ENCODE data around the gene SLCO3A1.

Gene SLCO3A1

GRCh38 chr15:91853511-91853947 is at the start of gene SLCO3A1:
Gene SLCO3A1, plus strand, starts transcription at chr15:91853708.
- no peak for DNase-seq

DNA sequence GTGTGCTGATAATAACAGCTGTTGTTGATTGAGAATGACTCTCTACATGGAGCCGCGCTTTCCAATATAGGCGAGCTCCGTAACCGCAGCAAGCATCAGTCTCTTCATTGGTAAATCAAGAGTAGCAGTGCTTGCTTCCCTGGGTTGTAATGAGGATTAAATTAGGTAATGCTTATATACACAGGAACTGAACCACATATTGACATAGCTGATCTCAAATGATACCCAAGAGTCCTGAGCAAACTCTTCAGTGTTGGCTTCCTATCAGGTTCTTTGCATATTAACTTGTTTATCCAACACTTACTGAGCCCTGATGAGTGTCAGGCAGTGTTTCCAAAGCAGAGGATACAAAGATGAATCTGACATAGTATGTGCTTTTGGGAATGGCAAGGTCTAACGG is 46.4 kb upstream of the SLCO3A1 start:
- peak; percentile 86 for DNase-seq

GRCh38 chr15:91813924-91814323 is 39.6 kb upstream of the SLCO3A1 start:
- no peak for DNase-seq

GRCh38 chr15:91816942-91817341 is 36.6 kb upstream of the SLCO3A1 start:
- DNase-seq: no peak

GRCh38 chr15:91821458-91821857 is 32.0 kb upstream of the SLCO3A1 start:
- no peak for DNase-seq

DNA sequence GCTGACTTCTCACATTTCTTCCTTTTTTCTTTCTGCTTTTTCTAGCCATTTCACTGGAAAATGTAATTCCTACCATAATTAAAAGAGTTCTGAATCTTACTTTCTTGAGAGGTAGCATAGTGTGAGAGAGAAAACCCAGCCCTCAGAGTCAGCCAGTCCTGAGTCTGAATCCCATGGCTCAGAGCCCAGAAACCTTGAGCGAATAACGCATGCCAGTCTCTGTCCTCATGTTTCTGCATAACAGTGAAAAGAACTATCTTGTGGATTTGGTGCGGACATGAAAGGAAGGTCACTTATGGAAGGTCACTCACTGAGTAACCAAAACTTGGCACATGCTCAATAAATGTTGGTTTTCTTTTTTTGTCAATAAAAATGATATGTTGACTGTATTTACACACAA is 29.3 kb upstream of the SLCO3A1 start:
- DNase-seq: no peak

GRCh38 chr15:91826443-91826842 is 27.1 kb upstream of the SLCO3A1 start:
- no peak for DNase-seq

GRCh38 chr15:91833056-91833455 is 20.5 kb upstream of the SLCO3A1 start:
- no peak for DNase-seq

GRCh38 chr15:91839867-91840266 is 13.6 kb upstream of the SLCO3A1 start:
- DNase-seq: no peak

DNA sequence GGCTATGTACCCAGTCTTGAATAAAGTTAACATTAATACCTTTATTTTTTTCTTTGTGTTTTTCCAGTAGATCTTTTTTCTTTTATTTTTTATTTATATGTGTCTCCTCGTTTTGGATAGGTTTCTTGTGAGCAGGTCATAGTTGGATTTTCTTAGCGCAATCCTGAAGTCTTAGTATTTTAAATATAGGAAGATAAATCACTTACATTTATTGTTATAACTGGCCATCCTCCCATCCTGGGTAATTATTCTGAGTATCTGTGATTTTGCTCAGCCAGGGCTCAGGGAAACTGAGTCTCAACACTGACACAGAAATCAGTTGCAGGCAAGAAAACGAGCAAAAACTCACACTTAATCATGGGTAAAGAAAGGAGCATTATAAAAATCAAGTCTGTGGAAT is 11.6 kb upstream of the SLCO3A1 start:
- no peak for DNase-seq

GRCh38 chr15:91844341-91844740 is 9.2 kb upstream of the SLCO3A1 start:
- no peak for DNase-seq

DNA sequence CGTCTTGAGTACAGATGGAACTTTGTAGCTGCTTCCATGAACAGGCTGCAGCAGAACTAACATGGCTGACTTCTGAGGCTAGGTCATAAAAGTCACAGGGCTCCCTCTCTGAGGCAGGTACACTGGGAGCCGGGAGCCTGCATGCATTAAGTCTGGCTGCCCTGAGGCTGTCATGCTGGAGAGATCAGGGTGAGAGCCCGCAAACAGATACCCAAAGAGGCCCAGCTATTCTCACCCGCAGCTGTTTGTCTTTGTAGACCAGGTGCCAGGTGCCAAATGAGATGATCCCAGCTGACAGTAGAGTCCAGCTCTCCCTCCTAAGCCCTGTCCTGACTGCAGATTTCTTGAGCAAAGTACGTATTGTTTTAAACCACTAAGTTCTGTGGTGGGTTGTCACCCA is 8.6 kb upstream of the SLCO3A1 start:
- no peak for DNase-seq

- no peak for DNase-seq
These were observed 7.8 kb upstream of the SLCO3A1 start for GRCh38 chr15:91845720-91846119.

GRCh38 chr15:91849180-91849579 is 4.3 kb upstream of the SLCO3A1 start:
- DNase-seq: no peak

DNA sequence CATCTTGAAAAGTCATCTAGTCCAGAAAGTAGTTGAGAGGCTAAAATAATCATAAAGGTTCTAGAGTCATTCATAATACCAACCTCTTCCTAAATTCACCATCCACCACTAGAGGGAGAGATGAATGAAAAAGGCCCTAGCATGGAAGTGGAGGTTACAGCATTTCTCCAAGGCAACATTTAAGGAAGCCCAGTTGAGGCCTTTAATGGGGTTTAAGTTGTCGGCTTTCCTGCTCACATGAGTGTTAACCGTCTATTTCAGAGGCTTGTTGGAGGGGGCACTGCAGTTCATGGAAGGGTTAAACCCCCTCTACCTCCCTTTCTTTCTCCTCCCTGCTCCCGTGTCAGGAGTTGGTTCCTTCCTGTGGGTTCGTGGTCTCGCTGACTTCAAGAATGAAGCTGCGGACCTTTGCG is 3.8 kb upstream of the SLCO3A1 start:
- no peak for DNase-seq

GRCh38 chr15:91852741-91853510 is 582 bp upstream of the SLCO3A1 start:
- DNase-seq: no peak

- no peak for DNase-seq
These were observed 585 bp downstream of the SLCO3A1 start for GRCh38 chr15:91853948-91854638.

GRCh38 chr15:91854639-91854990 is 1.1 kb downstream of the SLCO3A1 start:
- no peak for DNase-seq

GRCh38 chr15:91855241-91855640 is 1.7 kb downstream of the SLCO3A1 start:
- DNase-seq: no peak

DNA sequence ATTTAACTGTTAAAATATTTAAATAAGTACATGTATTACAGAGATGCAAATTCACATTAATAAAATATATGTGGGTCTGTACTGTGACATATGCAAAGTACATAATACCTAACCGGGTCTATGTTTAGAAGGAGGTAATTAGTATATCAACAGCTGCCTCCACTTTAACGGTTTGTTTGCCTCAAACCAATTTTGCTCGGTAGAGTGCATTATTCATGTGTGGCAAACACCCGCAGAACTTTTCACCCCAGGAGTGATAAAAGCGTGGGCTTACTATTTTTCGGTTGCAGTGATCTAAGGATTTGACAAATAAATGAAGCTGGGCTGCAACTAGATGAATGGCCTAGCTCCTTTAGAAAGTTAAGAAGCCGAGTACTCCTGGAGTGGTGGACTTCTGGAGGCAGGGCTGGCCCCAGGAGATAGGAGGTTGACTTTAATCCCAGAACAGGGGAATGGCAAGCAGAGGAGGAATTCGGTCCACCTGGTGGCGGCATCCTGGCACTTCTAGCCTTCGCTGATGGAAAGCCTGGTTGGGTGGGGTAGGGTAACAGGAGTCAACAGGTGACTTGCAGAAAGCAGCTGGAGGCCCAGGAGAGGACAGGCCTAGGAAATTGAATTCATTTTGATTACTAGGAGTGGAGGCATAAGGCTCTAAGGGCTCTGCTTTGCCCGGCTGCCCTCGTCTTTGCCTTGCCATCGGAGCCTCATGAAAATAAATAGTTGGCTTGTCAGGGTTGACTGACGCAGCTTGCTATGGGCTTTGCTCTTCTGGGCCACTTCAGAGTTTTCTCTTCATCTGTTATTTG is 2.4 kb downstream of the SLCO3A1 start:
- DNase-seq: peak; percentile 61

- DNase-seq: no peak
These were observed 3.7 kb downstream of the SLCO3A1 start for GRCh38 chr15:91857224-91857585.

DNA sequence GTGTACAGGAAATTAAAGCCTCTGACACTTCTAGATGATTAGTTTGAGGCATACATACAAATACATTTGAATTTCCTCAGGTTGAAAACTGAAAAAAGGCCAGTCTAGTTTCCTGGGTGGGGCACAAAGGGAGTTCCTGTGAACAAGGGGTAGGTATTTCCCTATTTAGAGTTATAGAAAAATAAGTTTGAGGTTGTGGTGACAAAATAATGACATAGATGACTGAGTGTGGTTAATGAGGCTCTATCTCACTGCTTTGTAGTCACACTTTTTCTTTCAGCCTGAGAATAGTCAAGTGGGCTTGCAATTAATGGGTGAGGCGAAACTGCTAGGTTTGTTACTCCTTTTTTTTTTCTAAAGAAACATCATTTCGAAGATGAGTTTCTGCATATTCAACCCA is 4.3 kb downstream of the SLCO3A1 start:
- no peak for DNase-seq

- DNase-seq: no peak
These were observed 7.0 kb downstream of the SLCO3A1 start for GRCh38 chr15:91860498-91860897.

DNA sequence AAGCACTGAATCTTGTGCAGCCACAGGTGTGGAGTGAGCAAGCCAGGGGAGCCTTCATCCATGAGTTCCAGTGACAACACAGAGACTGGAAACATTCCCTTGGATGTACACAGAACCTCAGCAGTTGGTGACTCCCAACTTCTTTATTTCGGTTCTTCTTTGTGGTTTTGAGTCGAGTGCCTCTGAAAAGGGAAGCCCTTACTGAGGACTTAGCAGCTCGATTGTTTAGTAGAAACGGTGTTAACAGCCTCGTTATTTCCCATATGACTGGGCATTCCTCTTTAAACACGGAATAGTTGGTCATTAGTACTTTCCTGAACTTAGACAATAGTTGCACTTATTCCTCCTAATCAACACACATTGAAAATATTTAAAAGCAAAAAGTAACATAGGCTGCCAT is 7.7 kb downstream of the SLCO3A1 start:
- DNase-seq: no peak

Data from SHP77 treated with DMSO at 0.1 percent for 48 hours (cell line).